Astrocyte (in vitro differentiated cells and primary cell): ENCODE results near the gene RGS17. TPM values are rescaled to one million over a fixed set of nuclear protein-coding genes. Genes with fewer than 3 reads are reported as not detected.
A peak's percentile ranks its signal among the peaks of the same experiment; 100 is the strongest.

Source experiments
- DNase-seq: peaks from one replicate; pipeline ENCODE4 v3.0.0-alpha.2; 2010; ENCODE audit warnings: low read depth
- FAIRE-seq: peaks from 2 replicates; lab custom pipeline; 2011; peaks lifted over from hg19 to GRCh38; lab: Jason Lieb, UNC
- H2AFZ ChIP-seq: 2 replicates; pipeline ENCODE4 v1.6.0; 2012; ENCODE audit warnings: low read depth, low read length, inconsistent platforms
- H3K27ac ChIP-seq: 2 replicates; pipeline ENCODE4 v1.5.1; 2011; ENCODE audit warnings: low read depth, low read length, inconsistent platforms
- H3K27me3 ChIP-seq: 2 replicates; pipeline ENCODE4 v1.6.0; 2011; ENCODE audit warnings: low read length, inconsistent platforms; ENCODE audit not compliant: insufficient read depth
- H3K36me3 ChIP-seq: 2 replicates; pipeline ENCODE4 v1.5.1; 2011; ENCODE audit warnings: low read length, inconsistent platforms; ENCODE audit not compliant: insufficient read depth
- H3K4me1 ChIP-seq: 2 replicates; pipeline ENCODE4 v1.5.1; 2011; ENCODE audit warnings: low read length, inconsistent platforms; ENCODE audit not compliant: insufficient read depth
- H3K4me2 ChIP-seq: 2 replicates; pipeline ENCODE4 v1.6.0; 2012; ENCODE audit warnings: low read length, inconsistent platforms
- H3K4me3 ChIP-seq: 2 replicates; pipeline ENCODE4 v1.5.1; 2011; ENCODE audit warnings: low read depth, mild to moderate bottlenecking, low read length, inconsistent platforms; ENCODE audit not compliant: insufficient read depth
- H3K79me2 ChIP-seq: 2 replicates; pipeline ENCODE4 v1.6.0; 2012; ENCODE audit warnings: mild to moderate bottlenecking, low read length, inconsistent platforms; ENCODE audit not compliant: insufficient read depth
- H3K9ac ChIP-seq: 2 replicates; pipeline ENCODE4 v1.6.0; 2012; ENCODE audit warnings: mild to moderate bottlenecking, low read length, inconsistent platforms
- H3K9me3 ChIP-seq: 2 replicates; pipeline ENCODE4 v1.5.1; 2012; ENCODE audit warnings: low read depth, mild to moderate bottlenecking, low read length, inconsistent platforms; ENCODE audit not compliant: insufficient read depth
- H4K20me1 ChIP-seq: 2 replicates; pipeline ENCODE4 v1.6.0; 2012; ENCODE audit warnings: low read length, inconsistent platforms; ENCODE audit not compliant: insufficient read depth
- H3K27ac Mint-ChIP-seq: one replicate; pipeline ENCODE4 v1.8.0; 2021; ENCODE audit warnings: mild to moderate bottlenecking, mixed read lengths; ENCODE audit not compliant: unreplicated experiment
- H3K27me3 Mint-ChIP-seq: one replicate; pipeline ENCODE4 v1.8.0; 2021; ENCODE audit warnings: low read depth, mixed read lengths; ENCODE audit not compliant: unreplicated experiment
- H3K36me3 Mint-ChIP-seq: one replicate; pipeline ENCODE4 v1.8.0; 2021; ENCODE audit warnings: low read depth, mixed read lengths; ENCODE audit not compliant: unreplicated experiment
- H3K4me1 Mint-ChIP-seq: one replicate; pipeline ENCODE4 v1.8.0; 2021; ENCODE audit warnings: low read depth, mixed read lengths; ENCODE audit not compliant: unreplicated experiment
- H3K4me3 Mint-ChIP-seq: one replicate; pipeline ENCODE4 v1.8.0; 2021; ENCODE audit warnings: mild to moderate bottlenecking, moderate library complexity, mixed read lengths; ENCODE audit not compliant: unreplicated experiment
- H3K9me3 Mint-ChIP-seq: one replicate; pipeline ENCODE4 v1.8.0; 2021; ENCODE audit warnings: mild to moderate bottlenecking, mixed read lengths; ENCODE audit not compliant: unreplicated experiment
- EZH2 ChIP-seq: IDR thresholded peaks from 2 replicates; pipeline ENCODE4 v1.6.1; 2012; ENCODE audit warnings: mild to moderate bottlenecking, low read length, inconsistent platforms; ENCODE audit not compliant: insufficient read depth
- total RNA-seq: library from RNA; stranded (reverse); gene quantifications from 2 replicates; pipeline ENCODE4 v1.2.1, GENCODE V29; 2021
- TF ChIP-seq, protein P1 (sequence below): IDR thresholded peaks from 2 replicates; pipeline ENCODE4 v1.5.1; 2011; ENCODE audit warnings: low read depth, mild to moderate bottlenecking, inconsistent platforms, low read length, moderate library complexity; ENCODE audit not compliant: insufficient read depth

RGS17 gene
- total RNA-seq, 1 donor from 2014 or later = 3.4 TPM

DNA sequence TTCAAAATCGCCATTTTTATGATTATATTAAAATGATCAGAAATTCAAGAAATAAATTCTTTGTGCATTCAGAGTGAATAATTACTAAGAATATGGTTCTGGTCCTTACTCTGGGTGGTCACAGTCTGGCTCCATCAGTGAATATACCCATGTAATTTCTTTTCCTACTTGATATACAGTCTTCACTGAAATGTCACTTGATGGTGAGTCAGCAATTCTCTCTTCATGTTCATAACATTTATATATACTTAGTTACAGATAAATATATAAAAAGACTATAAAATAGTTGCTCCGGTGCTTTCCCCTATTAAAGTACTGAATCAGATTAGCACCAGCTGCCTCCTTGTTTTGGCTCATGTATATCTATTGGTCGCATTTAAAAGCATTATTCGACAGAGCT lies 72.2 kb downstream of the RGS17 start:
- no peaks in the 10 kb centered on the region for H3K36me3 ChIP-seq
- peaks cover 7% of the 10 kb centered on the region for H3K4me1 ChIP-seq
- TF ChIP-seq EZH2 = no peak
- TF ChIP-seq, protein P1, sequence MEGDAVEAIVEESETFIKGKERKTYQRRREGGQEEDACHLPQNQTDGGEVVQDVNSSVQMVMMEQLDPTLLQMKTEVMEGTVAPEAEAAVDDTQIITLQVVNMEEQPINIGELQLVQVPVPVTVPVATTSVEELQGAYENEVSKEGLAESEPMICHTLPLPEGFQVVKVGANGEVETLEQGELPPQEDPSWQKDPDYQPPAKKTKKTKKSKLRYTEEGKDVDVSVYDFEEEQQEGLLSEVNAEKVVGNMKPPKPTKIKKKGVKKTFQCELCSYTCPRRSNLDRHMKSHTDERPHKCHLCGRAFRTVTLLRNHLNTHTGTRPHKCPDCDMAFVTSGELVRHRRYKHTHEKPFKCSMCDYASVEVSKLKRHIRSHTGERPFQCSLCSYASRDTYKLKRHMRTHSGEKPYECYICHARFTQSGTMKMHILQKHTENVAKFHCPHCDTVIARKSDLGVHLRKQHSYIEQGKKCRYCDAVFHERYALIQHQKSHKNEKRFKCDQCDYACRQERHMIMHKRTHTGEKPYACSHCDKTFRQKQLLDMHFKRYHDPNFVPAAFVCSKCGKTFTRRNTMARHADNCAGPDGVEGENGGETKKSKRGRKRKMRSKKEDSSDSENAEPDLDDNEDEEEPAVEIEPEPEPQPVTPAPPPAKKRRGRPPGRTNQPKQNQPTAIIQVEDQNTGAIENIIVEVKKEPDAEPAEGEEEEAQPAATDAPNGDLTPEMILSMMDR = no peak
- H3K27me3 ChIP-seq = no peaks in the 10 kb centered on the region
- FAIRE-seq = no peak
- H3K4me3 Mint-ChIP-seq = no peak overlapping the region
- no peaks in the 10 kb centered on the region for H4K20me1 ChIP-seq
- no peaks in the 10 kb centered on the region for H3K27me3 Mint-ChIP-seq
- no peak overlapping the region for H3K27ac ChIP-seq
- DNase-seq = no peak
- H3K79me2 ChIP-seq = no peaks in the 10 kb centered on the region
- H3K36me3 Mint-ChIP-seq = no peaks in the 10 kb centered on the region
- no peak overlapping the region for H3K4me2 ChIP-seq
- H3K9ac ChIP-seq = no peak overlapping the region
- H3K27ac Mint-ChIP-seq = no peak overlapping the region
- no peak overlapping the region for H2AFZ ChIP-seq
- no peak overlapping the region for H3K4me3 ChIP-seq
- H3K4me1 Mint-ChIP-seq = no peaks in the 10 kb centered on the region
- no peaks in the 10 kb centered on the region for H3K9me3 ChIP-seq
- peaks cover 11% of the 10 kb centered on the region for H3K9me3 Mint-ChIP-seq

- no peak for TF ChIP-seq EZH2
- TF ChIP-seq, protein P1 = no peak
- Histone ChIP-seq H3K4me1 (peaks cover 7% of the 10 kb centered on the region), H3K9ac (no peak overlapping the region), H4K20me1 (no peaks in the 10 kb centered on the region), H3K27me3 (no peaks in the 10 kb centered on the region), H3K27ac (peak overlapping the region; percentile 14), H3K4me3 (no peak overlapping the region), H3K4me2 (peak overlapping the region; percentile 52), H2AFZ (no peak overlapping the region), H3K79me2 (no peaks in the 10 kb centered on the region), H3K36me3 (no peaks in the 10 kb centered on the region), H3K9me3 (no peaks in the 10 kb centered on the region)
- Mint-ChIP-seq H3K27me3 (no peaks in the 10 kb centered on the region), H3K9me3 (peaks cover 5% of the 10 kb centered on the region), H3K4me1 (no peaks in the 10 kb centered on the region), H3K4me3 (no peak overlapping the region), H3K27ac (no peak overlapping the region), H3K36me3 (no peaks in the 10 kb centered on the region)
- peak; percentile 71 for DNase-seq
- FAIRE-seq = peak; percentile 13
Measured at GRCh38 chr6:153058291-153058690, 72.8 kb downstream of the RGS17 start.

- H3K36me3 ChIP-seq = no peaks in the 10 kb centered on the region
- no peak overlapping the region for H3K4me3 ChIP-seq
- no peaks in the 10 kb centered on the region for H3K79me2 ChIP-seq
- Mint-ChIP-seq H3K4me3 (no peak overlapping the region), H3K36me3 (no peaks in the 10 kb centered on the region), H3K4me1 (no peaks in the 10 kb centered on the region), H3K27me3 (no peaks in the 10 kb centered on the region), H3K27ac (no peak overlapping the region), H3K9me3 (no peaks in the 10 kb centered on the region)
- H3K27ac ChIP-seq = no peak overlapping the region
- no peak overlapping the region for H2AFZ ChIP-seq
- FAIRE-seq (no peak), DNase-seq (no peak)
- no peaks in the 10 kb centered on the region for H3K9me3 ChIP-seq
- no peaks in the 10 kb centered on the region for H4K20me1 ChIP-seq
- H3K27me3 ChIP-seq = no peaks in the 10 kb centered on the region
- no peak overlapping the region for H3K4me2 ChIP-seq
- TF ChIP-seq, protein P1 = no peak
- no peak for TF ChIP-seq EZH2
- H3K9ac ChIP-seq = no peak overlapping the region
- H3K4me1 ChIP-seq = peaks cover 7% of the 10 kb centered on the region
Measured at GRCh38 chr6:153056308-153056707, 74.8 kb downstream of the RGS17 start.
